T47D (cell line): Measurements from ENCODE around the gene FIBP.
"Not testable (repeated sequence)": the region's sequence is repeated elsewhere in the genome, so short reads cannot be mapped to it uniquely, and the experiment has no call there.

Source experiments
- DNase-seq, 2 experiments: peaks; one replicate each; pipeline versions ENCODE4 v3.0.0 to v3.0.0-alpha.2; 2011 to 2012; ENCODE audit warnings: low read depth in 1 of 2, low spot score in 1 of 2
- JUND ChIP-seq: IDR thresholded peaks from 2 replicates; pipeline ENCODE4 v1.6.1; 2012; ENCODE audit warnings: low read depth
- in situ Hi-C: cut with HindIII; loops from 2 replicates; pipeline ENCODE4 v1.10.0; 2016; ENCODE audit warnings: low sequenced_read_pairs, low pct_unique_long_range_greater_than_20kb

The FIBP gene

DNA sequence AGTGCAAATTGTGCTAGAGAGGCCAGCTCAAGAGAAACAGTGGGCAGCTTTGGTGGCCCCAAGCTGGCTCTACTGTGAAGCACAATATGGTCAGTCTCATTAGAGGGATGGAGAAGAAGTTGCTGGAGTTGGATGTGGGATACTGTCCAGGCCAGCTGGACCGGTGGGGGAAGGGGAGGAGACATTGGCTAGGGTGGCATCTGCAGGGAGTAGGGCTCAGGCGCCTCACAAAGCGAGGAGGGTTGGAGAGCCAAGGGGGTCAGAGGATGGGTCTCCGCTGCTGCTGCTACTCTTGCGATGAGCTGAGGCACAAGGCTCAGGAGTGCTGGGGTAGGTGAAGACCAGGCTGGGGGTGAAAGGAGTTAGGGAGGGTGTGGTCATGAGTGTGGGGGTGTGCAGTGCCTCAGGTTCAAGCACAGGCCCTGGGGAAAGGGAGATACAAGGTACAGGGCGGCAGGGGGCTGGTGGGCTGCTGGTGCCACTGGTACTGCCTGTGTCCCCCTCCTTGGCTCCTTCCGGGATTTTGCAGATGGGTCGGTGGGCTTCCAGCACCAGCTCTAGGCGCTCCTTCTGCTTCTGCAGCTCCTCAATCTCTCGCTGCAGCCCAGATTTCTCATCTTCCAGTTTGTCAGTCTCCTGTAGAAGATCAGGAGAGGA is 4.5 kb upstream of the FIBP start:
- DNase-seq: no peak
- no peak for TF ChIP-seq JUND
- in situ Hi-C loops: no loop called here

DNA sequence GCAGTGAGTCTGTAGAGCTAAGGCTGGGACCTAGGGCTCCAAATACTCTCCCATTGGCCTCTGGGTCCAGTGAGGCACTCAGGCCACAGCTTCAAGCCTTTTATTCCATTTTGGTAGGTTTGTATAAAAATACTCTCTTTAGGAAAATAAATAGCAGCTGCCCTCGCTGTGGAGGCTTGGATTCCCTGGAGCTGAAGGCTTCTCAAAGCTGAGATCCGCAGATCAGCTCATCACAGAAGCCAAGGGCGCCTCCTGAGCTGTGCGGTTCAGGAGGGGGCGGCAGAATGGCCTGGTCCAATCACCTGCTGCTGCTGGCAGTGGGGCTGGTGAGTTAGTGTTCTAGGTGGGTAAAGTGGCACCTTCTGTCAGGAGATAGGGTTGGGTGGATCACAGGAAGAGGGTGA is 3.9 kb upstream of the FIBP start:
- in situ Hi-C loops: not testable (repeated sequence)

DNA sequence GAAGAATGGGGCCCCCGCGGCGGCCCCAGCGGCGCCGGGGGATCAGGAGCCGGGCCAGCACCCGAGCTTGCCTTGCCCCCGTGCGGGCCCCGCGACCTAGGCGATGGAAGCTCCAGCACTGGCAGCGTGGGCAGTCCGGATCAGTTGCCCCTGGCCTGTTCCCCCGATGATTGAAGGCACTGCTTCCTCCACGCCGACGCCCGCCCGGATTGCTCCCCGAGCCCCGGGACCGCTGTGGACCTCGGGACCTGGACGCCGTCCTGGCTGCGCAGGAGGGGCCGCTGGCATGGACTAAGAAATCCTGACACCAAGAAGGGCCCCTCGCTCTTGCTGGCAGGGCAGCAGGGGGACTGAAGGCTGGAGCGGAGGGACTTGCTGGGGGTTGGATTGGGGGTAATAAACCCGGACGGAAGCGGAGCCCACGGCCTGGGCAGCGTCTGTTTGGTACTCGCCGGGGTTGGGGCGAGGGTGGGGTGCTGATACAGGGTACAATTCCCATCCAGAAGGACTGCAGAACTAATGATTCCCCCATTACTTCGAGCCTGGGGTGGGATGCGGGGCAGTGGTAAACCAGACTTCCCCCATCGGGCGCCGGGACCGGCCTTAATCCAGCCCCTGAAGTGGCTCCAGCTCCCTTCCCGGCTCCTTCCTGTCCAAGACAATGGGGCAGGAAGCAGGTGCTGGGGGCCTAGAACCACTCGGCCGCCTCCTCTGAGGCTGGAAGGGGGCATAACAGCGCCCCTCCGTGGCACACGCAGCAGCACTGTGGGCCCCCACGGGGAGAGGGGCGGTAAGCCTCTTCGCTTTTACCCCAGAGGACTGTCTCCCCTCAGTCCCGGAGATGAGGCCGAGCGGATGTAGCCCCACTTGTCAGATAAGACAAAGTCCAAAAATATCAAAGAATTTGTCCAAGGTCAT is 3.2 kb upstream of the FIBP start:
- DNase-seq: no peak
- in situ Hi-C loops: no loop called here
- TF ChIP-seq JUND: no peak

More for the DNA sequence above, 3.9 kb upstream of the FIBP start:
- DNase-seq: not testable (repeated sequence)

DNA sequence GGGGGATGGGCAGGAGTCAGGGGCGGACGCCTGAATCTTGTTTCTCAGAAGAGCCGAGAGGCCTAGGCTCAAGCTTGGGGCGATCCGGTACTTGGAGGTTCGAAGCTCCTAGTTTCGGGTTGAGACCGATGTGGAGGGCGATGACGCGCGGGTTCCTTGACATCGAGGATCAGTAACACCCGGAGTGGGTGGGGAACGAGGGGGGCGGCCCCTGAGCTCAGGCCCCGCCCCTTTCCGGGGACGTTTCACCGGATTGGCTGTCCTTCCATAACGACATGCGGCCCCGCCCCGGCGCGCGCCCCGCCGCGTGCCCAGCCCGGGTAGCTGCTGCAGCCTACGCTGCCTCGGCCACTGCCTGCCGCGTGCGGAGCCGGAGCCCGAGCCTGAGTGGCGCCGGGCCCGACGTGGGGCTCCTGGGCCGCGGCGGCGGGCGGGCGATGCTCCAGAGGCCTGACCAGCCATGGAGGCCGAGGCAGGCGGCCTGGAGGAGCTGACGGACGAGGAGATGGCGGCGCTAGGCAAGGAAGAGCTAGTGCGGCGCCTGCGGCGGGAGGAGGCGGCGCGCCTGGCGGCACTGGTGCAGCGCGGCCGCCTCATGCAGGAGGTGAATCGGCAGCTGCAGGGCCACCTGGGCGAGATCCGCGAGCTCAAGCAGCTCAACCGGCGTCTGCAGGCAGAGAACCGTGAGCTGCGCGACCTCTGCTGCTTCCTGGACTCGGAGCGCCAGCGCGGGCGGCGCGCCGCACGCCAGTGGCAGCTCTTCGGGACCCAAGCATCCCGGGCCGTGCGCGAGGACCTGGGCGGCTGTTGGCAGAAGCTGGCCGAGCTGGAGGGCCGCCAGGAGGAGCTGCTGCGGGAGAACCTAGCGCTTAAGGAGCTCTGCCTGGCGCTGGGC is 2.3 kb upstream of the FIBP start, which contains the start of gene CCDC85B:
Gene CCDC85B (plus strand): TSS at position 350 of the 895 bp plus-strand sequence. CDS start 111 bp downstream, at position 461.
- TF ChIP-seq JUND: no peak
- DNase-seq: peak; percentile 97 to 99
- in situ Hi-C loops: no loop called here

DNA sequence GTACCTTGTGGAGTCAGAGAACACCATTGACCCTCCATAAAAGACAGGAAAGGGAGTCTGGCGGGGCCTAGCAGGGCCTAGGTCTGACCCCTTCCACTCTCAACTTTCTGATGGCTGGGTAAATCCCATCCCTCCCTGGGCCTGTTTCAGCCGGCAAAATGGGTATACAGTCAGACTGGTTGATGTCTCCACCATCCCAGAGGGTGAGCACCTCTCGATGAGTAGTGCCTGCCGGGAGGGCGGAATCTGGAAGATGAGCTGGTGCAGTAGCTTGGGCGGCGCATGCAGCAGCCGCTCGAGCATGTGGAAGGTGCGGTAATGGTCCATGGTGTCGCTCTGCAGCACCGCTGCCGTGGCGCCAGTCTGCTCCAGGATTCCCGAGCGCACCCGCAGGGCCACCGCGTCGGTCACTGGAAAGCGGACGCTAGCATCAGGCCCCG is 528 bp downstream of the FIBP start:
- no peak for DNase-seq
- no peak for TF ChIP-seq JUND
- in situ Hi-C loops: no loop called here

DNA sequence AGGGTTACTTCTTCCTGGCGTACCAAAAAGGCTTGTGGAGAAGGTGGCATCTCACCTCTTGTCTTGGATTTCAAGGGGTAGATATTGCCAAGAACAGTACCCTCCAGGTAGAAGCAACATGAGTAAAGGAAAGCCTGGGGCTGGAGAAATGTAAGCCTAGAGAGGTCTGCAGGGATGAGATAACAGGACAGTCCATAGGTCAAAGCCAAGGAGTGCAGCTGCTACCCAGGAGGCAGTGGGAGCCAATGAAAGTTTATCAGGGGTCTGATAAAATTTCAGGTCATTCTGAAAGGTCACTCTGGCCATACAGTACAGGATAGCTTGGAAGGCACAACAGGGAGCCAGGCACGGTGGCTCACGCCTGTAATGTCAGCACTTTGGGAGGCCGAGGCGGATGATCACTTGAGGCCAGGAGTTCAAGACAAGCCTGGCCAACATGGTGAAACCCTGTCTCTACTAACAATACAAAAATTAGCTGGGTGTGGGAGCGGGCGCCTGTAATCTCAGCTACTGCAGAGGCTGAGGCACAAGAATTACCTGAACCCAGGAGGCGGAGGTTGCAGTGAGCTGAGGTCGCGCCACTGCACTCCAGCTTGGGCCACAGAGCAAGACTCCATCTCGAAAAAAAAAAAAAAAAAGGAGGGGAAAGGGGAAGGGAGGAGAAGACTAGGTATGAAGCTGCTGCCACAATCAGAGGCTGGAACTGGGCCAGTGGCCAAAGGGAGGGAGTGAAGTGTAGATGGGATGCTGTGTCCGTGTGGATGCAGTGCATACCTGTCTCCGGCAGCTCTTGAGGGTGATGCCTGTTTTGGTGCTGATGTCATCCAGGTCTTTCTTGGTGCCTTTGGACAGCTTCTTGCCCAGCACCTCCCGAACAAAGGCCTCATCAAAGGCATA is 1.2 kb downstream of the FIBP start:
- no peak for DNase-seq
- in situ Hi-C loops: no loop called here
- no peak for TF ChIP-seq JUND

DNA sequence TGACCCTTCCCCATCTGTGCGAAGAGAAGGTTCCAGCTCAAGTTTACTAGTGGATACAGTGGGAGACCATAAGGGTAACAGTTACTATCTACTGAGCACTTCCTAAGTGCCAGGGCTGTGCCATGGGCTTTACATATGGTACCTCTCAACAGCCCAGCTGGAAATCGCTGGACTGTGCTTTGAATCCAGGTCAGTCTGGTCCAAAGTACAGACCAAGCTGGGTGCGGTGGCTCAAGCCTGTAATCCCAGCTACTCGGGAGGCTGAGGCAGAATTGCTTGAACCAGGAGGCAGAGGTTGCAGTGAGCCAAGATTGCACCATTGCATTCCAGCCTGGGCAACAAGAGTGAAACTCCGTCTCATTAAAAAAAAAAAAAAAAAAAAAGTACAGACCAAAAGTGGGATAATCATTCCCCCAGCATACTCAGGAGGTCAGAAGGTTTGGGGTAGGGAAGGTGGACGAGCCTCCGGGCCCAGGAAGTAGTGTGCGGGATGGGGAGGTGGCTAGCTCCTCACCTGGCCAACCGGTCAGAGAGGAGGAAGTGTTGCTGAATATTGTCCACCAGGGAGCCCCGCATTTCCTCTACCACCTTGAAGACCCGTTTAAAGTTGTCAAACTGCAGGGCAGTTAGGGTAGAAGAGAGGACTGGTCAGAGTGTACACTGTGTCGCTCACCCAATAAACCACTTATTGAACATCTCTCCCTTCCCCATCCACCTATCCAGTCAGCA is 2.3 kb downstream of the FIBP start:
- in situ Hi-C loops: no loop called here
- no peak for DNase-seq

DNA sequence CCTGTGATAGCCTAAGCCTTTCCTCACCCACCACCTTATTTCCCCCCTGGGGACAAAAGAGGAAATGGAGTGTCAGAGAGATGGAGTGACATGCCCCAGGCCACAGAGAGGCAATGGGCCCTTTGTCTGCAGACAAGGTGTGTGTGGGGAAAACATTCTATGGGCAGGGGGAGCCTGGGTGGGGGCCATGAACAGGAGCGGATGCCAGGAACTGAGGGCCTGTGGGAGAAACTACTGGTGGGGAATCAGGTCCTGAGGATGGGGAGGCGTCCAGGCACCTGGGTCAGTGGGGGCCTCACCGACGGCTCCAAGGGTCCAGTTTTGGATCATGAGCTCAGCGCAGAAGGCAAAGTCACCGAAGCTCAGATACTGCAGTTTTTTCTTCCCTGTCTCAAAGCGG is 3.0 kb downstream of the FIBP start:
- no peak for DNase-seq
- in situ Hi-C loops: no loop called here
- TF ChIP-seq JUND: no peak

More for the DNA sequence above, 2.3 kb downstream of the FIBP start:
- no peak for TF ChIP-seq JUND

DNA sequence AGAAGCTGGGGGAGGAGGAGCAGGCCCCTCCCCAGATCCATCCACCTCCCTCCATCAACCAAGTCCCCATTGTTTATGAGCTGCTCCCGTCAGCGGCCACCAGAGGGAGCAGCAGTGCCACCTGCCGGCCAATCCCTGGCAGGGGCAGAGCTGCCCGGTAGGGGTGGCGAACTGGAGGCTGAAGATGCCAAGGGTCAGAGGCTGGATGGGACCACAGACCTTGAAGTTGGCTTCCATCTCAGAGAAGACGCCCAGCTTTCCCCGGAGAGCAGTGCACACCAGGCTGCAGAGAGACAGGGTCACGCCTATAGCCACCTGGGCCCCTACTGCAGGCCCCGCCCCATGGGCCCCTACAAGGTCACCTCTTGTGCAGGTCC is 3.6 kb downstream of the FIBP start:
- in situ Hi-C loops: no loop called here
- DNase-seq: peak; percentile 86 to 94
- no peak for TF ChIP-seq JUND

DNA sequence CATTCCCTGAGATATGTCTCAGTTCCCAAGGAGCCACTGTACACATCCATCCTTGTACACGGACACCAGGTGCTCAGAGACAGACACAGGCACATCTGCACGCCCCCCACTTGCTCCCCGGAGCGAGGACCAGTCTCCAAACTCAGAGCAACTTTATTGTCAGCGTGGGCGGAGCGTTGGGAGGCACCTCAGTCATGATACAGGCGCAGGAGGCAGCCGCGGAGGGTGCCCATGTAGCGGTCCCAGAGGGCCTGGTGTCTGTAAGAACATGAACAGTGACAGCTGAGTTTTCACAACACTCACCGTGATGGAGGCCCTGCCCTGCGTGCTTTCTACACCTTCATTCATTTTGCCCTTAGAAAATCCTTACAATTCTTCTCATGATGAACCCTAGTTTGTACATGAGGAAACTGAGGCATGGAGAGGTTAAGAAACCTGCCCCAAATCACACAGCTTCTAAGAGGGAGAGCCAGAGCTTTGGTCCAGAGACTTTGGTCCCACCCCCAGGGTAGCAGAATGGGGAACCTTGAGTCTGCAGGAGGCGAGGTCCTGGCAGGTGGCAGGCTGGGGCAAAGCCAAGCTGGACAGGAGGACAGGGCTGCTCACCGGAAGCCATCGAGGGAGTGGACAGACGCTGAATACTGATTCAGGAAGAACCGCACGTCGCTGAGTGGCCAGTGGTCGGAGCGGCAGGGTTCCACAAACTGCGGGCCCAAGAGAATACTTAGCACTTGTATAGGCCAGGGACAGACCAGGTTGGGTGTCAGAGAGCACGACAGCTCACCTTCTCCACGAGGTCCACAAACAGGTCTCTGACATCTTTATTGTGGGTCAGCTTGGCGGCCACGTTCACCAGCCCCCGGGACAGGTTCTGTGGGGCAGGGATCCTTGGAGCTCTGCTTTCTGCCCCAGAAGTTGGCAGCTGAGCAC is 4.2 kb downstream of the FIBP start:
- TF ChIP-seq JUND: no peak
- in situ Hi-C loops: no loop called here
- no peak for DNase-seq
